VCaP (cell line): ENCODE results near the gene LRRN4.

Experiments used
- H3K27ac ChIP-seq: fragments of 450-650 bp; 2 replicates; pipeline ENCODE4 v1.5.1; 2017
- TF ChIP-seq, protein P1 (sequence below): fragments of 450-650 bp; conservative IDR thresholded peaks from 2 replicates; pipeline ENCODE4 v1.5.1; 2017; ENCODE audit warnings: mild to moderate bottlenecking, moderate library complexity

Gene LRRN4

DNA sequence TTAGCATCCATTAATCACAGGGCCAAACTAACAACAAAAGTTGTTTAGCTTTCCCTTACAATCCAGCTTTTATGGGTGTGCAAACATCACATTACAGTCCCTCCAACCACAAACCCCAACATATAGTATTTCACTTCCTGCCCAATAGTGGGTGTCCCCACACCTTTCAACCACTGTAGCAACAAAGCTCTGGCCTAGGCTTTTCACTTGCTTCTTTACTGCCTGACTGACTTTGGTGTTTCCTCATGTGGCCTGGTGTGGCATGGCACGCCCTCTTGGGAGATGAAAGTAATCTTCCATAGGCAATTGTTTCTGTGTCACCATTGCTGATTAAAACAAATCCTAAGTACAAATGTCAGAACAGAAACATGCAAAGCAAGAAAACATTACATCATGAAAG lies 57.1 kb downstream of the LRRN4 start:
- TF ChIP-seq, protein P1, sequence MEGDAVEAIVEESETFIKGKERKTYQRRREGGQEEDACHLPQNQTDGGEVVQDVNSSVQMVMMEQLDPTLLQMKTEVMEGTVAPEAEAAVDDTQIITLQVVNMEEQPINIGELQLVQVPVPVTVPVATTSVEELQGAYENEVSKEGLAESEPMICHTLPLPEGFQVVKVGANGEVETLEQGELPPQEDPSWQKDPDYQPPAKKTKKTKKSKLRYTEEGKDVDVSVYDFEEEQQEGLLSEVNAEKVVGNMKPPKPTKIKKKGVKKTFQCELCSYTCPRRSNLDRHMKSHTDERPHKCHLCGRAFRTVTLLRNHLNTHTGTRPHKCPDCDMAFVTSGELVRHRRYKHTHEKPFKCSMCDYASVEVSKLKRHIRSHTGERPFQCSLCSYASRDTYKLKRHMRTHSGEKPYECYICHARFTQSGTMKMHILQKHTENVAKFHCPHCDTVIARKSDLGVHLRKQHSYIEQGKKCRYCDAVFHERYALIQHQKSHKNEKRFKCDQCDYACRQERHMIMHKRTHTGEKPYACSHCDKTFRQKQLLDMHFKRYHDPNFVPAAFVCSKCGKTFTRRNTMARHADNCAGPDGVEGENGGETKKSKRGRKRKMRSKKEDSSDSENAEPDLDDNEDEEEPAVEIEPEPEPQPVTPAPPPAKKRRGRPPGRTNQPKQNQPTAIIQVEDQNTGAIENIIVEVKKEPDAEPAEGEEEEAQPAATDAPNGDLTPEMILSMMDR: no peak
- H3K27ac ChIP-seq: no peak overlapping the region

DNA sequence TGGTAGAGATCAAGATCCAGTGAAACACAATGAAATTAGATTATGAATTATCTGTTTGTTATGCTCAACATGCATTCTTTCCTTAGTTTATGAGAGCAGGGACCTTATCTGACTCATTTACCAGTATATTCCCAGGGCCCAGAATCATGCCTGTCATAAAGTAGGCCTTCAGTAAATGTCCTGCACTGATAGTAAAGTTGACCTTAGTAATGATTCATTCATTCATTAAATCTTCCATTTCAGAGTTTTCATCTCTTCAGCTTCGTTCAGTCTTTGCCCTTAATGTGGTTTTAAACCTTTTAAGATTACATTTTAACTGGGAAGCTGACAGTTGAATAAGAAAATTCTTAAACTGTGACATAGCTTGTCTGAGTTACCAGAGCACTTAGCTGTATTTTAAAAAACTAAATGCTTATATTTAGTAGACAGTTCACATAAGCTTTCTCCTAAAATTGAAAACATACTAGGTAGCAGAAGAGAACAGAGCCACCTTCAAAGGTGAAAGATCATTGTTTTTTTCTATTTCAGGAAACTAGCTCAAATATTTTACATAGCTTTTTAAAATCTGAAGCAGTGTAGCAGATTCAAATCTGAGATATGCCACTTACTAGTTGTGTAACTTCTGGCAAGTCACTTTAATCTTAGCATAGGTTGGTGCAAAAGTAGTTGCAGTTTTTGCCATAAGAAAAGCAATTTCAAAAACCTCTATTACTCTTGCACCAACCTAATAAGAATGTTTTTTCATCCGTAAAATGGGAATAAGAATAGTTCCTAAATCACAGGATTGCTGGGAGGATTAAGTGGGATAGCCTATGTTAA lies 62.0 kb downstream of the LRRN4 start:
- TF ChIP-seq, protein P1: no peak

DNA sequence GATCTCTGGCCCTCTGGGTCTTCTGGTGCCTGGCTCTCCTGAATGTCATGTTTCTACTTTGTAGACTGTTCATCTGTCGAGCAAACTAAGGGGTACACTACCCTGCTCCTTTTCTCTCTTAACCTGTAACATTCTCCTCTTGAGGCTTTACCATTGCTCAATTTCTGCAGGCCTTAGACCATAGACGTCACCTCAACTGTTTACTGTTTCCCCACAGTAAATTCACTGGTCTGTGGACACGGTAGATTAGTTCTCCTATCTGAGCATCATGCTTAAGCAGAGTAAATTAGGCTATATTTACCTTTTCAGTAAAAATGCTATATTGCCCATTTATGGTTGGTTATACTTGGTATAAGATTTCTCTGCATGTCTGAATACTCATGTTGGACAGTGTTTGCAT lies 62.9 kb downstream of the LRRN4 start:
- H3K27ac ChIP-seq: no peak overlapping the region

More for the DNA sequence above, 62.0 kb downstream of the LRRN4 start:
- H3K27ac ChIP-seq: peak overlapping the region; percentile 14; the same call in 1 of the 2 replicates

More for the DNA sequence above, 62.9 kb downstream of the LRRN4 start:
- TF ChIP-seq, protein P1: no peak
